Ovary (tissue), 9 donors: ENCODE data around the gene GOLIM4. TPM values are rescaled to one million over a fixed set of nuclear protein-coding genes. Genes with fewer than 3 reads are reported as not detected.

Source experiments
- DNase-seq, 5 donors: peaks; one replicate each; pipeline ENCODE4 v3.0.0-alpha.2; 2019 to 2020
- H3K27ac ChIP-seq, 2 donors: fragments of 200-600 bp; one replicate each; pipeline versions ENCODE4 v1.5.1 to v1.8.0; 2019 to 2022
- H3K27me3 ChIP-seq: fragments of 200-600 bp; one replicate; pipeline ENCODE4 v1.8.0; 2022
- H3K36me3 ChIP-seq: fragments of 200-600 bp; sonication (generic); one replicate; pipeline ENCODE4 v1.5.1; 2019
- H3K4me1 ChIP-seq: one replicate; pipeline ENCODE4 v1.8.1; 2013; ENCODE audit warnings: mild to moderate bottlenecking, moderate library complexity; ENCODE audit not compliant: insufficient read depth
- H3K4me3 ChIP-seq: fragments of 200-600 bp; sonication (generic); one replicate; pipeline ENCODE4 v1.5.1; 2017
- H3K9me3 ChIP-seq, 2 donors: fragments of 200-600 bp in 1 of 2; sonication (generic) in 1 of 2; one replicate each; pipeline versions ENCODE4 v1.5.1 to v1.8.1; 2013 to 2019; ENCODE audit warnings: mild to moderate bottlenecking in 1 of 2, moderate library complexity in 1 of 2
- CTCF ChIP-seq, 3 donors: fragments of 450-650 bp in 2 of 3; fragments of 200-600 bp in 1 of 3; IDR thresholded peaks; one replicate each; pipeline versions ENCODE4 v1.5.1 to v1.8.0; 2016 to 2022; ENCODE audit warnings: antibody characterized with exemption in 3 of 3, mild to moderate bottlenecking in 1 of 3
- EP300 ChIP-seq: sonication (generic); formaldehyde crosslinking; IDR thresholded peaks from one replicate; pipeline ENCODE4 v1.6.1; 2017; ENCODE audit warnings: antibody characterized with exemption
- POLR2A ChIP-seq: fragments of 450-650 bp; IDR thresholded peaks from one replicate; pipeline ENCODE4 v1.6.1; 2017; ENCODE audit warnings: antibody characterized with exemption, mild to moderate bottlenecking, moderate library complexity
- WGBS, 3 donors: extraction: QIAGEN DNeasy Blood & Tissue Kit in 1 of 3; methylation state at CpG; one replicate each; pipeline versions ENCODE4 v1.1.5 to v1.1.7; 2013 to 2017; 5-methylcytosine and 5-hydroxymethylcytosine counted together
- intact Hi-C, 4 donors: fragments of 100-400 bp; cut with DNase I; formaldehyde crosslinking; loops; one replicate each; pipeline versions ENCODE4 v1.11.0 to v1.15.1; 2022 to 2023
- polyA plus RNA-seq, 2 donors: library from polyadenylated mRNA; stranded (reverse); fragments of 200-250 nt in 1 of 2; fragments of 350-450 nt in 1 of 2; fragmentation: Illumina TruSeq in 1 of 2; extraction: RNeasy Lipid Tissue Mini Kit (QIAGEN cat#74804) in 1 of 2; gene quantifications; one replicate each; pipeline ENCODE4 v1.2.3, GENCODE V29; 2013 to 2014
- total RNA-seq, 7 donors: library from RNA; depleted of rRNA in 2 of 7; stranded (reverse); fragments of >200 nt in 2 of 7; fragmentation: NEBNext Ultra II Directional in 3 of 7; extraction: Animal tissue kit (Norgen Biotek cat#: 25700) in 3 of 7; gene quantifications; one replicate each; pipeline versions ENCODE4 v1.1.0 to v1.2.4, GENCODE V29; 2016 to 2023
- donor health status: DM: no; HTN: no; CAD: no; lungs with moderate emphysema.
- donor health status: DM: no; HTN: no; CAD: no.
- donor health status: Bipolar disorder and iron deficiency.
- donor health status: DM: yes; HTN: yes; CAD: no.
- donor health status: DM: no; HTN: no; CAD: no.
- donor health status: DM: yes; HTN: yes; CAD: no.

GOLIM4 gene
- total and polyA plus RNA-seq, 9 donors: 15.9 to 29.3 (median 24.1) TPM

GRCh38 chr3:168037020-168037419, 58.7 kb downstream of the GOLIM4 start:
- 92 to 95% (median 93%) methylated on average over 2 of the region's 2 CpGs for WGBS, 3 donors
- intact Hi-C loops: no loop called here

GRCh38 chr3:168036619-168037018, 59.1 kb downstream of the GOLIM4 start:
- H3K36me3 ChIP-seq: no peaks in the 10 kb centered on the region
- no peak overlapping the region for H3K27ac ChIP-seq
- 93 to 97% (median 95%) methylated on average over 4 of the region's 4 CpGs for whole genome bisulfite sequencing, 3 donors
- no peaks in the 10 kb centered on the region for H3K27me3 ChIP-seq
- intact Hi-C loops: no loop called here
- H3K4me3 ChIP-seq: no peak overlapping the region
- TF ChIP-seq EP300 (no peak), CTCF (IDR thresholded peaks at IDR 0.05) (no peak), POLR2A (no peak)
- no peaks in the 10 kb centered on the region for H3K4me1 ChIP-seq
- no peak for DNase-seq
- no peaks in the 10 kb centered on the region for H3K9me3 ChIP-seq

More at GRCh38 chr3:168037020-168037419, 58.7 kb downstream of the GOLIM4 start:
- TF ChIP-seq POLR2A (no peak), EP300 (no peak), CTCF (IDR thresholded peaks at IDR 0.05) (no peak)
- Histone ChIP-seq H3K27me3 (no peaks in the 10 kb centered on the region), H3K27ac (no peak overlapping the region), H3K4me3 (no peak overlapping the region), H3K9me3 (no peaks in the 10 kb centered on the region), H3K36me3 (no peaks in the 10 kb centered on the region), H3K4me1 (no peaks in the 10 kb centered on the region)
- DNase-seq: no peak

GRCh38 chr3:168034152-168034928, 61.4 kb downstream of the GOLIM4 start:
- 60 to 62% (median 61%) methylated on average over 5 of the region's 5 CpGs for WGBS, 3 donors
- Histone ChIP-seq H3K27me3 (no peaks in the 10 kb centered on the region), H3K36me3 (no peaks in the 10 kb centered on the region), H3K4me1 (no peaks in the 10 kb centered on the region), H3K27ac (no peak overlapping the region), H3K4me3 (no peak overlapping the region), H3K9me3 (no peaks in the 10 kb centered on the region)
- DNase-seq: no peak
- intact Hi-C loops: no loop called here
- TF ChIP-seq EP300: no peak
- TF ChIP-seq POLR2A: no peak
- TF ChIP-seq CTCF (IDR thresholded peaks at IDR 0.05): no peak

- H3K27me3 ChIP-seq: no peaks in the 10 kb centered on the region
- no peak overlapping the region for H3K27ac ChIP-seq
- H3K4me3 ChIP-seq: no peak overlapping the region
- H3K4me1 ChIP-seq: no peaks in the 10 kb centered on the region
- intact Hi-C loops: no loop called here
- no peak for DNase-seq
- H3K9me3 ChIP-seq: no peaks in the 10 kb centered on the region
- no peaks in the 10 kb centered on the region for H3K36me3 ChIP-seq
- no peak for TF ChIP-seq EP300
- 87 to 95% (median 92%) methylated on average over 4 of the region's 4 CpGs for WGBS, 3 donors
Observed at GRCh38 chr3:168030577-168030976, 65.1 kb downstream of the GOLIM4 start.

GRCh38 chr3:168029705-168030104, 66.0 kb downstream of the GOLIM4 start:
- H3K4me3 ChIP-seq: no peak overlapping the region
- no peak for TF ChIP-seq EP300
- TF ChIP-seq POLR2A: no peak
- TF ChIP-seq CTCF (IDR thresholded peaks at IDR 0.05): no peak
- H3K36me3 ChIP-seq: no peaks in the 10 kb centered on the region
- intact Hi-C loops: no loop called here
- H3K27ac ChIP-seq: no peak overlapping the region
- 94 to 95% (median 95%) methylated on average over 7 of the region's 7 CpGs for WGBS, 3 donors
- H3K4me1 ChIP-seq: no peaks in the 10 kb centered on the region
- H3K9me3 ChIP-seq: no peaks in the 10 kb centered on the region
- DNase-seq: no peak
- no peaks in the 10 kb centered on the region for H3K27me3 ChIP-seq
